GM23338 (cell line): ENCODE measurements around the gene GPR146. TPM values are rescaled to one million over a fixed set of nuclear protein-coding genes. Genes with fewer than 3 reads are reported as not detected.

Experiments used
- ATAC-seq: fragments of 200-7000 bp; cut with Tn5 transposase; 3 replicates; pipeline ENCODE4 v1.9.1; 2020
- DNase-seq: peaks from one replicate; pipeline ENCODE4 v3.0.0-alpha.2; 2015; ENCODE audit warnings: low spot score
- H2AFZ ChIP-seq: fragments of 200-600 bp; sonication (generic); 2 replicates; pipeline ENCODE4 v1.8.0; 2016; ENCODE audit warnings: antibody characterized with exemption, mild to moderate bottlenecking, moderate library complexity
- H3F3A ChIP-seq: fragments of 200-600 bp; sonication (generic); replicated peaks from 2 replicates; pipeline ENCODE4 v1.8.0; 2017; ENCODE audit warnings: antibody characterized with exemption, mixed run types, low read depth
- H3K27ac ChIP-seq: fragments of 200-600 bp; sonication (generic); 2 replicates; pipeline ENCODE4 v1.6.1; 2016; ENCODE audit warnings: low read depth
- H3K27me3 ChIP-seq: fragments of 200-600 bp; sonication (generic); 2 replicates; pipeline ENCODE4 v1.8.0; 2016; ENCODE audit warnings: mild to moderate bottlenecking, mixed run types, moderate library complexity; ENCODE audit not compliant: insufficient read depth
- H3K36me3 ChIP-seq: fragments of 200-600 bp; sonication (generic); 2 replicates; pipeline ENCODE4 v1.8.0; 2016; ENCODE audit warnings: mild to moderate bottlenecking; ENCODE audit not compliant: insufficient read depth
- H3K4me1 ChIP-seq: fragments of 200-600 bp; sonication (generic); 2 replicates; pipeline ENCODE4 v1.8.0; 2016; ENCODE audit warnings: mild to moderate bottlenecking, moderate library complexity; ENCODE audit not compliant: insufficient read depth
- H3K4me2 ChIP-seq: fragments of 200-600 bp; sonication (generic); 2 replicates; pipeline ENCODE4 v1.7.1; 2017; ENCODE audit warnings: mixed run types
- H3K4me3 ChIP-seq: fragments of 200-600 bp; sonication (generic); 2 replicates; pipeline ENCODE4 v1.6.1; 2016; ENCODE audit warnings: mixed run types
- H3K79me2 ChIP-seq: fragments of 200-600 bp; sonication (generic); replicated peaks from 2 replicates; pipeline ENCODE4 v1.8.0; 2017; ENCODE audit warnings: mild to moderate bottlenecking; ENCODE audit not compliant: insufficient read depth
- H3K9me2 ChIP-seq: fragments of 200-600 bp; sonication (generic); 2 replicates; pipeline ENCODE4 v1.8.0; 2017; ENCODE audit not compliant: insufficient read depth
- H4K20me1 ChIP-seq: fragments of 200-600 bp; sonication (generic); replicated peaks from 2 replicates; pipeline ENCODE4 v1.8.0; 2017; ENCODE audit warnings: mild to moderate bottlenecking; ENCODE audit not compliant: insufficient read depth
- H3K27ac Mint-ChIP-seq: 2 replicates; pipeline ENCODE4 v1.8.0; 2020; ENCODE audit warnings: inconsistent platforms, mild to moderate bottlenecking, moderate library complexity, mixed read lengths
- H3K27me3 Mint-ChIP-seq: 3 replicates; pipeline ENCODE4 v1.8.0; 2022; ENCODE audit warnings: low read depth, mild to moderate bottlenecking, moderate library complexity, mixed read lengths, inconsistent platforms; ENCODE audit not compliant: insufficient read depth, poor library complexity
- H3K36me3 Mint-ChIP-seq: 3 replicates; pipeline ENCODE4 v1.8.0; 2021; ENCODE audit warnings: low read depth, mild to moderate bottlenecking, inconsistent platforms, moderate library complexity, mixed read lengths
- H3K4me1 Mint-ChIP-seq: 3 replicates; pipeline ENCODE4 v1.8.0; 2020; ENCODE audit warnings: mild to moderate bottlenecking, inconsistent platforms, mixed read lengths
- H3K4me3 Mint-ChIP-seq: 3 replicates; pipeline ENCODE4 v1.8.0; 2021; ENCODE audit warnings: moderate library complexity, mild to moderate bottlenecking, inconsistent platforms, mixed read lengths
- H3K9me3 Mint-ChIP-seq: 3 replicates; pipeline ENCODE4 v1.8.0; 2020; ENCODE audit warnings: moderate library complexity, mild to moderate bottlenecking, inconsistent platforms, mixed read lengths
- CREB1 ChIP-seq: fragments of 250-450 bp; sonication (Bioruptor Pico); IDR thresholded peaks from 2 replicates; pipeline ENCODE4 v1.5.0; 2020; ENCODE audit warnings: low read depth, mild to moderate bottlenecking, moderate library complexity
- EZH2 ChIP-seq: fragments of 200-600 bp; sonication (generic); IDR thresholded peaks from one replicate; pipeline ENCODE4 v1.8.0; 2017; ENCODE audit warnings: antibody characterized with exemption, mild to moderate bottlenecking, low read depth; ENCODE audit not compliant: unreplicated experiment
- EZH2phosphoT487 ChIP-seq: fragments of 200-600 bp; sonication (generic); IDR thresholded peaks from one replicate; pipeline ENCODE4 v1.8.1; 2018; ENCODE audit warnings: antibody characterized with exemption; ENCODE audit not compliant: unreplicated experiment
- JUNB ChIP-seq: IDR thresholded peaks from one replicate; pipeline ENCODE4 v1.6.1; 2016; ENCODE audit warnings: antibody characterized with exemption; ENCODE audit not compliant: unreplicated experiment
- NANOG ChIP-seq: IDR thresholded peaks from 2 replicates; pipeline ENCODE4 v1.6.1; 2016; ENCODE audit warnings: antibody characterized with exemption, borderline replicate concordance
- POLR2AphosphoS5 ChIP-seq: IDR thresholded peaks from 2 replicates; pipeline ENCODE4 v1.6.1; 2016; ENCODE audit warnings: antibody characterized with exemption, low read depth
- STAT1 ChIP-seq: IDR thresholded peaks from one replicate; pipeline ENCODE4 v1.6.1; 2016; ENCODE audit warnings: antibody characterized with exemption; ENCODE audit not compliant: unreplicated experiment
- ZNF114 ChIP-seq: fragments of 250-450 bp; sonication (Bioruptor Pico); IDR thresholded peaks from 2 replicates; pipeline ENCODE4 v1.5.0; 2020; ENCODE audit warnings: mild to moderate bottlenecking, moderate library complexity
- ZNF331 ChIP-seq: fragments of 250-450 bp; sonication (Bioruptor Pico); IDR thresholded peaks from 2 replicates; pipeline ENCODE4 v1.5.0; 2020; ENCODE audit warnings: low read depth, mild to moderate bottlenecking, moderate library complexity
- polyA plus RNA-seq: library from polyadenylated mRNA; unstranded; fragments of >200 nt; fragmentation: Nextera tagmentation; extraction: Ambion mirVana; gene quantifications from 2 replicates; pipeline ENCODE4 v1.2.1, GENCODE V29; 2016
- total RNA-seq: library from RNA; depleted of rRNA; stranded (reverse); fragments of >200 nt; shearing (Covaris generic); gene quantifications from 2 replicates; pipeline ENCODE4 v1.2.3, GENCODE V29; 2014
- TF ChIP-seq, protein P1 (sequence below): IDR thresholded peaks from one replicate; pipeline ENCODE4 v1.6.1; 2018; ENCODE audit warnings: antibody characterized with exemption; ENCODE audit not compliant: unreplicated experiment
- TF ChIP-seq, protein P2 (sequence below): fragments of 250-450 bp; sonication (Bioruptor Pico); IDR thresholded peaks from 2 replicates; pipeline ENCODE4 v1.5.0; 2020; ENCODE audit warnings: mild to moderate bottlenecking, moderate library complexity
- TF ChIP-seq, protein P3 (sequence below), 2 experiments: fragments of 200-600 bp in 1 of 2; sonication (generic) in 1 of 2; conservative IDR thresholded peaks; 2 replicates each; pipeline versions ENCODE4 v1.5.1 to v1.6.1; 2016 to 2017; ENCODE audit warnings: antibody characterized with exemption in 2 of 2, low read depth in 2 of 2, mild to moderate bottlenecking in 2 of 2, moderate library complexity in 1 of 2
- TF ChIP-seq, protein P4 (sequence below): IDR thresholded peaks from 2 replicates; pipeline ENCODE4 v1.6.1; 2016; ENCODE audit warnings: antibody characterized with exemption

Gene GPR146
- total and polyA plus RNA-seq, 2 experiments from 2014 or later: 0.28 to 0.37 TPM

DNA sequence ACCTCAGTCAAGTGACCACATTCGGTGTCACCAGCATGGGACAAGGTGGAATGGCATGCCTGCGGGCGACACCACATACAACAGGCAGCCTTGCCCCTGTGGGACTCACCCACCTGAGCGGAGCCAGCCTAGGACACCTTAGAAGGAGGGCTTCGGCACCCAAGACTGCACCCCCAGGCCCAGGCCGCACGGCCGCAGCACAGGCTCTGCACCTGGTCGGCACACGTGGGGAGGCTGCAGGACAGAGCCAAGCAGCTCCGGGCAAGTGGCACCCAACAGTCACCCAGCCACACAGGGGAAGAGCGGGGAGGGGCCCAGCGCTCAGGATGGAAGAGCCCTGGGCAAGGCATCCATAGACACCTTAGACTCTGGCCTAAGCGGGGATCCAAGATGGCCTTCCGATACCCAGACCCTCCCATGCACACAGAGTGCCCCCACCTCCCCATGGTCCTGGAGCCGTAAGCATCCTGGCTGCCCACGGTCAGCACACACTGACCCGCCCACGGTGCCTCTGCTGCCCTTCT lies 27.4 kb downstream of the GPR146 start:
- Mint-ChIP-seq H3K4me3 (no peak overlapping the region), H3K27me3 (peaks cover 11% of the 10 kb centered on the region), H3K4me1 (peaks cover 2% of the 10 kb centered on the region; the same call in 2 of the 3 replicates), H3K27ac (no peak overlapping the region), H3K36me3 (peaks cover 17% of the 10 kb centered on the region), H3K9me3 (peaks cover 20% of the 10 kb centered on the region)
- ATAC-seq (no peak), DNase-seq (no peak)
- H3K27me3 ChIP-seq: no peaks in the 10 kb centered on the region
- TF ChIP-seq NANOG (no peak), STAT1 (no peak), ZNF114 (CRISPR knock-in tag) (no peak), EZH2 (no peak), CREB1 (no peak), POLR2AphosphoS5 (no peak), EZH2phosphoT487 (no peak), JUNB (no peak), ZNF331 (CRISPR knock-in tag) (no peak)
- TF ChIP-seq, protein P1, sequence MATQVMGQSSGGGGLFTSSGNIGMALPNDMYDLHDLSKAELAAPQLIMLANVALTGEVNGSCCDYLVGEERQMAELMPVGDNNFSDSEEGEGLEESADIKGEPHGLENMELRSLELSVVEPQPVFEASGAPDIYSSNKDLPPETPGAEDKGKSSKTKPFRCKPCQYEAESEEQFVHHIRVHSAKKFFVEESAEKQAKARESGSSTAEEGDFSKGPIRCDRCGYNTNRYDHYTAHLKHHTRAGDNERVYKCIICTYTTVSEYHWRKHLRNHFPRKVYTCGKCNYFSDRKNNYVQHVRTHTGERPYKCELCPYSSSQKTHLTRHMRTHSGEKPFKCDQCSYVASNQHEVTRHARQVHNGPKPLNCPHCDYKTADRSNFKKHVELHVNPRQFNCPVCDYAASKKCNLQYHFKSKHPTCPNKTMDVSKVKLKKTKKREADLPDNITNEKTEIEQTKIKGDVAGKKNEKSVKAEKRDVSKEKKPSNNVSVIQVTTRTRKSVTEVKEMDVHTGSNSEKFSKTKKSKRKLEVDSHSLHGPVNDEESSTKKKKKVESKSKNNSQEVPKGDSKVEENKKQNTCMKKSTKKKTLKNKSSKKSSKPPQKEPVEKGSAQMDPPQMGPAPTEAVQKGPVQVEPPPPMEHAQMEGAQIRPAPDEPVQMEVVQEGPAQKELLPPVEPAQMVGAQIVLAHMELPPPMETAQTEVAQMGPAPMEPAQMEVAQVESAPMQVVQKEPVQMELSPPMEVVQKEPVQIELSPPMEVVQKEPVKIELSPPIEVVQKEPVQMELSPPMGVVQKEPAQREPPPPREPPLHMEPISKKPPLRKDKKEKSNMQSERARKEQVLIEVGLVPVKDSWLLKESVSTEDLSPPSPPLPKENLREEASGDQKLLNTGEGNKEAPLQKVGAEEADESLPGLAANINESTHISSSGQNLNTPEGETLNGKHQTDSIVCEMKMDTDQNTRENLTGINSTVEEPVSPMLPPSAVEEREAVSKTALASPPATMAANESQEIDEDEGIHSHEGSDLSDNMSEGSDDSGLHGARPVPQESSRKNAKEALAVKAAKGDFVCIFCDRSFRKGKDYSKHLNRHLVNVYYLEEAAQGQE: no peak
- TF ChIP-seq, protein P2, sequence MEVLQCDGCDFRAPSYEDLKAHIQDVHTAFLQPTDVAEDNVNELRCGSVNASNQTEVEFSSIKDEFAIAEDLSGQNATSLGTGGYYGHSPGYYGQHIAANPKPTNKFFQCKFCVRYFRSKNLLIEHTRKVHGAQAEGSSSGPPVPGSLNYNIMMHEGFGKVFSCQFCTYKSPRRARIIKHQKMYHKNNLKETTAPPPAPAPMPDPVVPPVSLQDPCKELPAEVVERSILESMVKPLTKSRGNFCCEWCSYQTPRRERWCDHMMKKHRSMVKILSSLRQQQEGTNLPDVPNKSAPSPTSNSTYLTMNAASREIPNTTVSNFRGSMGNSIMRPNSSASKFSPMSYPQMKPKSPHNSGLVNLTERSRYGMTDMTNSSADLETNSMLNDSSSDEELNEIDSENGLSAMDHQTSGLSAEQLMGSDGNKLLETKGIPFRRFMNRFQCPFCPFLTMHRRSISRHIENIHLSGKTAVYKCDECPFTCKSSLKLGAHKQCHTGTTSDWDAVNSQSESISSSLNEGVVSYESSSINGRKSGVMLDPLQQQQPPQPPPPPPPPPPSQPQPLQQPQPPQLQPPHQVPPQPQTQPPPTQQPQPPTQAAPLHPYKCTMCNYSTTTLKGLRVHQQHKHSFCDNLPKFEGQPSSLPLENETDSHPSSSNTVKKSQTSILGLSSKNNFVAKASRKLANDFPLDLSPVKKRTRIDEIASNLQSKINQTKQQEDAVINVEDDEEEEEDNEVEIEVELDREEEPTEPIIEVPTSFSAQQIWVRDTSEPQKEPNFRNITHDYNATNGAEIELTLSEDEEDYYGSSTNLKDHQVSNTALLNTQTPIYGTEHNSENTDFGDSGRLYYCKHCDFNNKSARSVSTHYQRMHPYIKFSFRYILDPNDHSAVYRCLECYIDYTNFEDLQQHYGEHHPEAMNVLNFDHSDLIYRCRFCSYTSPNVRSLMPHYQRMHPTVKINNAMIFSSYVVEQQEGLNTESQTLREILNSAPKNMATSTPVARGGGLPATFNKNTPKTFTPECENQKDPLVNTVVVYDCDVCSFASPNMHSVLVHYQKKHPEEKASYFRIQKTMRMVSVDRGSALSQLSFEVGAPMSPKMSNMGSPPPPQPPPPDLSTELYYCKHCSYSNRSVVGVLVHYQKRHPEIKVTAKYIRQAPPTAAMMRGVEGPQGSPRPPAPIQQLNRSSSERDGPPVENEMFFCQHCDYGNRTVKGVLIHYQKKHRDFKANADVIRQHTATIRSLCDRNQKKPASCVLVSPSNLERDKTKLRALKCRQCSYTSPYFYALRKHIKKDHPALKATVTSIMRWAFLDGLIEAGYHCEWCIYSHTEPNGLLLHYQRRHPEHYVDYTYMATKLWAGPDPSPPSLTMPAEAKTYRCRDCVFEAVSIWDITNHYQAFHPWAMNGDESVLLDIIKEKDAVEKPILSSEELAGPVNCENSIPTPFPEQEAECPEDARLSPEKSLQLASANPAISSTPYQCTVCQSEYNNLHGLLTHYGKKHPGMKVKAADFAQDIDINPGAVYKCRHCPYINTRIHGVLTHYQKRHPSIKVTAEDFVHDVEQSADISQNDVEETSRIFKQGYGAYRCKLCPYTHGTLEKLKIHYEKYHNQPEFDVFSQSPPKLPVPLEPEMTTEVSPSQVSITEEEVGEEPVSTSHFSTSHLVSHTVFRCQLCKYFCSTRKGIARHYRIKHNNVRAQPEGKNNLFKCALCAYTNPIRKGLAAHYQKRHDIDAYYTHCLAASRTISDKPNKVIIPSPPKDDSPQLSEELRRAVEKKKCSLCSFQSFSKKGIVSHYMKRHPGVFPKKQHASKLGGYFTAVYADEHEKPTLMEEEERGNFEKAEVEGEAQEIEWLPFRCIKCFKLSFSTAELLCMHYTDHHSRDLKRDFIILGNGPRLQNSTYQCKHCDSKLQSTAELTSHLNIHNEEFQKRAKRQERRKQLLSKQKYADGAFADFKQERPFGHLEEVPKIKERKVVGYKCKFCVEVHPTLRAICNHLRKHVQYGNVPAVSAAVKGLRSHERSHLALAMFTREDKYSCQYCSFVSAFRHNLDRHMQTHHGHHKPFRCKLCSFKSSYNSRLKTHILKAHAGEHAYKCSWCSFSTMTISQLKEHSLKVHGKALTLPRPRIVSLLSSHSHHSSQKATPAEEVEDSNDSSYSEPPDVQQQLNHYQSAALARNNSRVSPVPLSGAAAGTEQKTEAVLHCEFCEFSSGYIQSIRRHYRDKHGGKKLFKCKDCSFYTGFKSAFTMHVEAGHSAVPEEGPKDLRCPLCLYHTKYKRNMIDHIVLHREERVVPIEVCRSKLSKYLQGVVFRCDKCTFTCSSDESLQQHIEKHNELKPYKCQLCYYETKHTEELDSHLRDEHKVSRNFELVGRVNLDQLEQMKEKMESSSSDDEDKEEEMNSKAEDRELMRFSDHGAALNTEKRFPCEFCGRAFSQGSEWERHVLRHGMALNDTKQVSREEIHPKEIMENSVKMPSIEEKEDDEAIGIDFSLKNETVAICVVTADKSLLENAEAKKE: no peak
- TF ChIP-seq, protein P3, sequence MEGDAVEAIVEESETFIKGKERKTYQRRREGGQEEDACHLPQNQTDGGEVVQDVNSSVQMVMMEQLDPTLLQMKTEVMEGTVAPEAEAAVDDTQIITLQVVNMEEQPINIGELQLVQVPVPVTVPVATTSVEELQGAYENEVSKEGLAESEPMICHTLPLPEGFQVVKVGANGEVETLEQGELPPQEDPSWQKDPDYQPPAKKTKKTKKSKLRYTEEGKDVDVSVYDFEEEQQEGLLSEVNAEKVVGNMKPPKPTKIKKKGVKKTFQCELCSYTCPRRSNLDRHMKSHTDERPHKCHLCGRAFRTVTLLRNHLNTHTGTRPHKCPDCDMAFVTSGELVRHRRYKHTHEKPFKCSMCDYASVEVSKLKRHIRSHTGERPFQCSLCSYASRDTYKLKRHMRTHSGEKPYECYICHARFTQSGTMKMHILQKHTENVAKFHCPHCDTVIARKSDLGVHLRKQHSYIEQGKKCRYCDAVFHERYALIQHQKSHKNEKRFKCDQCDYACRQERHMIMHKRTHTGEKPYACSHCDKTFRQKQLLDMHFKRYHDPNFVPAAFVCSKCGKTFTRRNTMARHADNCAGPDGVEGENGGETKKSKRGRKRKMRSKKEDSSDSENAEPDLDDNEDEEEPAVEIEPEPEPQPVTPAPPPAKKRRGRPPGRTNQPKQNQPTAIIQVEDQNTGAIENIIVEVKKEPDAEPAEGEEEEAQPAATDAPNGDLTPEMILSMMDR (conservative IDR thresholded peaks at IDR 0.05; ENCODE audit: low read depth in 2 of 2): no peak
- TF ChIP-seq, protein P4, sequence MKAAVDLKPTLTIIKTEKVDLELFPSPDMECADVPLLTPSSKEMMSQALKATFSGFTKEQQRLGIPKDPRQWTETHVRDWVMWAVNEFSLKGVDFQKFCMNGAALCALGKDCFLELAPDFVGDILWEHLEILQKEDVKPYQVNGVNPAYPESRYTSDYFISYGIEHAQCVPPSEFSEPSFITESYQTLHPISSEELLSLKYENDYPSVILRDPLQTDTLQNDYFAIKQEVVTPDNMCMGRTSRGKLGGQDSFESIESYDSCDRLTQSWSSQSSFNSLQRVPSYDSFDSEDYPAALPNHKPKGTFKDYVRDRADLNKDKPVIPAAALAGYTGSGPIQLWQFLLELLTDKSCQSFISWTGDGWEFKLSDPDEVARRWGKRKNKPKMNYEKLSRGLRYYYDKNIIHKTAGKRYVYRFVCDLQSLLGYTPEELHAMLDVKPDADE: no peak
- no peak overlapping the region for H3K4me3 ChIP-seq
- H3F3A ChIP-seq: peaks cover 8% of the 10 kb centered on the region
- H3K9me2 ChIP-seq: no peaks in the 10 kb centered on the region
- H3K4me2 ChIP-seq: no peak overlapping the region
- peaks cover 15% of the 10 kb centered on the region; the same call in 1 of the 2 replicates for H3K79me2 ChIP-seq
- no peak overlapping the region for H2AFZ ChIP-seq
- no peaks in the 10 kb centered on the region for H3K36me3 ChIP-seq
- H4K20me1 ChIP-seq: no peaks in the 10 kb centered on the region; the same call in 1 of the 2 replicates
- H3K27ac ChIP-seq: no peak overlapping the region
- no peaks in the 10 kb centered on the region for H3K4me1 ChIP-seq
